Type B pancreatic cell (in vitro differentiated cells): ENCODE measurements around the gene PDE4C. TPM values are rescaled to one million over a fixed set of nuclear protein-coding genes. Genes with fewer than 3 reads are reported as not detected.

ENCODE experiments used
- DNase-seq: peaks from one replicate; pipeline ENCODE4 v3.0.0; 2021; ENCODE audit warnings: mixed read lengths; ENCODE audit not compliant: unreplicated experiment; ENCODE audit errors: extremely low spot score
- H3K27ac Mint-ChIP-seq: 2 replicates; pipeline ENCODE4 v1.8.0; 2021; ENCODE audit warnings: mild to moderate bottlenecking, mixed read lengths
- H3K27me3 Mint-ChIP-seq: 2 replicates; pipeline ENCODE4 v1.8.0; 2021; ENCODE audit warnings: mixed read lengths
- H3K36me3 Mint-ChIP-seq: 2 replicates; pipeline ENCODE4 v1.8.0; 2021; ENCODE audit warnings: mixed read lengths
- H3K4me1 Mint-ChIP-seq: one replicate; pipeline ENCODE4 v1.8.0; 2021; ENCODE audit warnings: mixed read lengths; ENCODE audit not compliant: unreplicated experiment
- H3K4me3 Mint-ChIP-seq: 2 replicates; pipeline ENCODE4 v1.8.0; 2021; ENCODE audit warnings: mild to moderate bottlenecking, mixed read lengths
- H3K9me3 Mint-ChIP-seq: 2 replicates; pipeline ENCODE4 v1.8.0; 2021; ENCODE audit warnings: mixed read lengths
- total RNA-seq: library from RNA; stranded (reverse); gene quantifications from 2 replicates; pipeline ENCODE4 v1.2.1, GENCODE V29; 2021; ENCODE audit warnings: low replicate concordance
- TF ChIP-seq, protein P1 (sequence below): fragments of 200-600 bp; sonication (generic); conservative IDR thresholded peaks from 2 replicates; pipeline ENCODE4 v1.5.0; 2021; ENCODE audit warnings: antibody characterized with exemption, mild to moderate bottlenecking

Gene PDE4C
- total RNA-seq, 1 donor from 2014 or later = 0.89 TPM

DNA sequence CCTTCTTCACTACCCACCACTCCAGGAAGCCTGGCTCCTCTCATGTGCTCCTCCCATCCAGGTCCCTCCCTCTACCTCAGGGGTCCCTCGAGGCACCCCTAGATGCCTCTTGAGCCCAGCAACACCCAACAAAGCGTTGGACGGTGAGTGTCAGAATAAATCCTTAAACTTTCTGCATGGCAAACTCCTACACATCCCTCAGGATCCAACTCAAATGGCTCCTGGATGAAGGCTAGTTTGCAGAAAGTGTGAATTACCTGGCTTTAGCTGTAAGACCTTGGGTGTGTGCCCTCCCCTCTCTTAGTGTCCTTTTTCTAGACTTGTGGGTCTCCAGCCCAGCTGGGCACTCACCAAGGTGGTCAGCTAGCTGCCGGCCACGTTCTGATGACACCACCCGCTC, 27.9 kb downstream of the PDE4C start:
- Mint-ChIP-seq H3K4me1 (peaks cover 15% of the 10 kb centered on the region), H3K27ac (no peak overlapping the region), H3K27me3 (no peaks in the 10 kb centered on the region), H3K9me3 (no peaks in the 10 kb centered on the region), H3K4me3 (no peak overlapping the region), H3K36me3 (peaks cover 8% of the 10 kb centered on the region)
- TF ChIP-seq, protein P1, sequence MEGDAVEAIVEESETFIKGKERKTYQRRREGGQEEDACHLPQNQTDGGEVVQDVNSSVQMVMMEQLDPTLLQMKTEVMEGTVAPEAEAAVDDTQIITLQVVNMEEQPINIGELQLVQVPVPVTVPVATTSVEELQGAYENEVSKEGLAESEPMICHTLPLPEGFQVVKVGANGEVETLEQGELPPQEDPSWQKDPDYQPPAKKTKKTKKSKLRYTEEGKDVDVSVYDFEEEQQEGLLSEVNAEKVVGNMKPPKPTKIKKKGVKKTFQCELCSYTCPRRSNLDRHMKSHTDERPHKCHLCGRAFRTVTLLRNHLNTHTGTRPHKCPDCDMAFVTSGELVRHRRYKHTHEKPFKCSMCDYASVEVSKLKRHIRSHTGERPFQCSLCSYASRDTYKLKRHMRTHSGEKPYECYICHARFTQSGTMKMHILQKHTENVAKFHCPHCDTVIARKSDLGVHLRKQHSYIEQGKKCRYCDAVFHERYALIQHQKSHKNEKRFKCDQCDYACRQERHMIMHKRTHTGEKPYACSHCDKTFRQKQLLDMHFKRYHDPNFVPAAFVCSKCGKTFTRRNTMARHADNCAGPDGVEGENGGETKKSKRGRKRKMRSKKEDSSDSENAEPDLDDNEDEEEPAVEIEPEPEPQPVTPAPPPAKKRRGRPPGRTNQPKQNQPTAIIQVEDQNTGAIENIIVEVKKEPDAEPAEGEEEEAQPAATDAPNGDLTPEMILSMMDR = no peak
- DNase-seq = no peak

DNA sequence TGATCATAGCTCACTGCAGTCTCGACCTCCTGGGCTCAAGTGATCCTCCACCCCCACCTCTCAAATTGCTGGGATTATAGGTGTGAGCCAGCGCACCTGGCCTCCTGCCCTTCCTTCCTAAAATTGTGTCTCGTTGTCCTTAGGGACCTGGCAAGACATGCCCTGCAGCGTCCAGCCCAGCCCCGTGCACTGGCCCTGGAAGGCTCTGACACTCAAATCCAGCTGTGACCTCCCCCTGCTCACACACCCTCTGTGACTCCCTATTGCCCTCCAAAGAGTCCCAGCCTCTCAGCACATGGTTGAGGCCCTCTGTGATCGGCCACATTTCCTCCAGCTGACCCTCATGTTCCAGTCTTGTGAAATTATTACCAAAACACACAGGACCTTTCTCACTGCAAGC, 28.3 kb downstream of the PDE4C start:
- H3K9me3 Mint-ChIP-seq = no peaks in the 10 kb centered on the region
- H3K36me3 Mint-ChIP-seq = peaks cover 8% of the 10 kb centered on the region
- H3K27me3 Mint-ChIP-seq = no peaks in the 10 kb centered on the region
- peaks cover 12% of the 10 kb centered on the region for H3K4me1 Mint-ChIP-seq
- no peak for DNase-seq
- peak overlapping the region; percentile 17 for H3K4me3 Mint-ChIP-seq
- no peak overlapping the region for H3K27ac Mint-ChIP-seq
- TF ChIP-seq, protein P1 = no peak

DNA sequence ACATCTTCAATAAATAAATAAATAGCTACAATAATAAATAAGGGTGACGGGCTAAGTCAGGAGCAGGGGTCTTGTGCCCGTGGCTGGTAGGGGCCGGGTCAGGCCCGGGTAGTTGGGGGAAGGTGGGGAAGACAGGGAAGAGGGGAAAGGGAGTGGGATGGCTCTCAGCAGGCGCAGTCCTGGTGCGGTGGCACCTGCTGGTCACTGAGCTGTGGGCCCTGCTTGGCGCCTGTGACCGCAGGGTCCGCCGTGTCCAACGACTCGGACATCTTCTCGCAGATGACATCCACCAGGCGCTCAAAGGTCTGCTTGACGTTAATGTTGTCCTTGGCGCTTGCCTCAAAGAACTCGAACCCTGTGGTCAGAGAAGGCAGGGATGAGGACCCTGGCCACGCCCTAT, 28.9 kb downstream of the PDE4C start:
- no peak overlapping the region for H3K4me3 Mint-ChIP-seq

DNA sequence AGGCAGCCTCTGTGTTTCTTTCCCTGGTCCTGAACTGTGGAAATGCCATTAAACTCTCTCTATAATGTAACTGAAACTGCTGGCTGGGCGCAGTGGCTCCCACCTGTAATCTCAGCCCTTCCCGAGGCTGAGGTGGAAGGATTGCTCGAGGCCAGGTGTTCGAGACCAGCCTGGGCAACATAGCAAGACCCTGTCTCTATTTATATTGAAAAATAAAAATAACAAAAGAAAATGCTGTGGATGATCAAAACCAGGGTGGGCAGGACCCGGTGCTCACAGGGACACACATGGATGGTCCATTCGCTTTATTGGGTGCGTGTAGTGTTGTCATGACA, 29.8 kb downstream of the PDE4C start:
- Mint-ChIP-seq H3K4me3 (peak overlapping the region; percentile 64), H3K27me3 (no peaks in the 10 kb centered on the region), H3K9me3 (no peaks in the 10 kb centered on the region), H3K27ac (no peak overlapping the region), H3K36me3 (peaks cover 8% of the 10 kb centered on the region), H3K4me1 (peaks cover 12% of the 10 kb centered on the region)
- TF ChIP-seq, protein P1 = no peak
- no peak for DNase-seq

More for the DNA sequence above, 28.9 kb downstream of the PDE4C start:
- H3K27ac Mint-ChIP-seq = no peak overlapping the region
- no peak for DNase-seq
- H3K9me3 Mint-ChIP-seq = no peaks in the 10 kb centered on the region
- H3K27me3 Mint-ChIP-seq = no peaks in the 10 kb centered on the region
- peaks cover 10% of the 10 kb centered on the region for H3K4me1 Mint-ChIP-seq
- H3K36me3 Mint-ChIP-seq = peaks cover 8% of the 10 kb centered on the region
- TF ChIP-seq, protein P1 = no peak

DNA sequence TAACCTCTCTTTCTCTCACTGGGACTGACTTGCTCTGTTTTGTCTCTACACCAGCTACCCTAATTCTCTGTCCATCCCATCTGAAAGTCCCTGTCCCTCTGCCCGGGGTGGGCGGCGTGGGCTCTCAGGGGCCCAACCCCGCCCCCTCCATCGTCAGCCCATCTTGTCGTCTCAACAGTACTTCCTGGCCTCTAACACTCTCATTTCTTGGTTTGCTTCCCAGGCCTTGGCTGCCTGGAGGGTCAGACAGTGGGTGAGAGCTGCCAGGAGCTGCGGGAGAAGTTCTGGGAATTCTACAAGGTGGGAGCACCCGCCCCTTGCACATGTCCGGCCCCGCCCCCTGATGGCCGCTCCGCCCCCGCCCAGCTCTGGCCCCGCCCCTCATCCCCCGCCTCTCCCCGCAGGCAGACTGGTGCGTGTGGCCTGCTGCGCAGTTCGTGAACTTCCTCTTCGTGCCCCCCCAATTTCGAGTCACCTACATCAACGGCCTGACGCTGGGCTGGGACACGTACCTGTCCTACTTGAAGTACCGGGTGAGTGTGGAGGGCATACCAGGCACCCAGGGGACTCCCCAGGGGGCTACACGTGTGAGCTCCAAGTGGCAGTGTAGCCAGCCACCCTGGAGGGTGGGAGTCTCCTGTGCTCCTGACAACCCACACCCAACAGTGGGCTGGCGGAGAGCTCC, 31.5 kb downstream of the PDE4C start:
- TF ChIP-seq, protein P1 = no peak
- Mint-ChIP-seq H3K27me3 (no peaks in the 10 kb centered on the region), H3K4me3 (peak overlapping the region; percentile 93), H3K27ac (no peak overlapping the region), H3K36me3 (peaks cover 8% of the 10 kb centered on the region), H3K9me3 (no peaks in the 10 kb centered on the region), H3K4me1 (peaks cover 12% of the 10 kb centered on the region)
- no peak for DNase-seq

DNA sequence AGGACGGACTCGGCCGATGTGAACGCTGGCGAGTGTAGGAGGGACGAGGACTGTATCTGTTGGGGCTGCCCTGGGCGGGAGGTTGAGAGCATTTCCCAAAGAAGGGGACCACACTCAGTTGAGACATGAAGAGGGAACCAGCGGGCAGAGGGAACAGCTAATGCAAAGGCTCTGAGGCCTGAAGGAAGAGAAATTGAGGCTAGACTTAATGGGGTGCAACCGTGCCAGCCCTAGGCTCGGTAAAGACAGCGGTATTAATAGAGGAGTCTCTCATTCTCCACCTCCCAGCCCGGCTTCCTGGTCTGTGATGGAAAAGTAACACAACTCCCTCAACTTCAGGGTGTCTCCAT, 32.1 kb downstream of the PDE4C start:
- no peak for DNase-seq
- Mint-ChIP-seq H3K4me3 (peak overlapping the region; percentile 93), H3K9me3 (no peaks in the 10 kb centered on the region), H3K4me1 (peaks cover 12% of the 10 kb centered on the region), H3K36me3 (peaks cover 8% of the 10 kb centered on the region), H3K27ac (peak overlapping the region; percentile 72), H3K27me3 (no peaks in the 10 kb centered on the region)
- TF ChIP-seq, protein P1 = no peak
